AG09319 (cell line): ENCODE data around the gene NLK.

ENCODE experiments used
- DNase-seq: peaks from one replicate; pipeline ENCODE4 v3.0.0-alpha.2; 2010; ENCODE audit warnings: low read depth; ENCODE audit errors: extremely low read depth
- TF ChIP-seq, protein P1 (sequence below): IDR thresholded peaks from 2 replicates; pipeline ENCODE4 v1.5.1; 2011; ENCODE audit warnings: low read depth, mild to moderate bottlenecking, inconsistent platforms, low read length, moderate library complexity

The NLK gene

GRCh38 chr17:28057731-28058246, 15.3 kb downstream of the NLK start:
- DNase-seq, result no peak
- TF ChIP-seq, protein P1, sequence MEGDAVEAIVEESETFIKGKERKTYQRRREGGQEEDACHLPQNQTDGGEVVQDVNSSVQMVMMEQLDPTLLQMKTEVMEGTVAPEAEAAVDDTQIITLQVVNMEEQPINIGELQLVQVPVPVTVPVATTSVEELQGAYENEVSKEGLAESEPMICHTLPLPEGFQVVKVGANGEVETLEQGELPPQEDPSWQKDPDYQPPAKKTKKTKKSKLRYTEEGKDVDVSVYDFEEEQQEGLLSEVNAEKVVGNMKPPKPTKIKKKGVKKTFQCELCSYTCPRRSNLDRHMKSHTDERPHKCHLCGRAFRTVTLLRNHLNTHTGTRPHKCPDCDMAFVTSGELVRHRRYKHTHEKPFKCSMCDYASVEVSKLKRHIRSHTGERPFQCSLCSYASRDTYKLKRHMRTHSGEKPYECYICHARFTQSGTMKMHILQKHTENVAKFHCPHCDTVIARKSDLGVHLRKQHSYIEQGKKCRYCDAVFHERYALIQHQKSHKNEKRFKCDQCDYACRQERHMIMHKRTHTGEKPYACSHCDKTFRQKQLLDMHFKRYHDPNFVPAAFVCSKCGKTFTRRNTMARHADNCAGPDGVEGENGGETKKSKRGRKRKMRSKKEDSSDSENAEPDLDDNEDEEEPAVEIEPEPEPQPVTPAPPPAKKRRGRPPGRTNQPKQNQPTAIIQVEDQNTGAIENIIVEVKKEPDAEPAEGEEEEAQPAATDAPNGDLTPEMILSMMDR, result no peak

DNA sequence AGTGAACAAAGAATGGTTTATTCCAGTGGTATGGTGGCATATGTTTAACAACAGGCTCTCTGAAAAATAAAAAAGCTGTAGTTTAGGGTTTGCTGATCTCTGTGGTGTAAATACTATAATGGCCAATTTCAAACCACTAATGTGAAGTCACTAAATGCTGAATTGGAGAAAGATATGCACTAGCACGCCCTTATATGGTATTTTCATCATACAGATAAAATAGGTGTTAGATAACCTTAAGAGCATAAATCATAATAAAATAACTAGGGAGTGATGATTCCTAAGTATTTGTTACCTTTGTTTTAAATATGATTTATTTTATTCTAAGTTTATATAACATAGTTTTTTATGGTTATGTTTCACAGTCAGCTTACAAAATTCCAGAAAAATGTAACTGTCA, 17.2 kb downstream of the NLK start:
- no peak for DNase-seq
- TF ChIP-seq, protein P1, result no peak

- no peak for DNase-seq
These were observed 23.2 kb downstream of the NLK start for GRCh38 chr17:28065706-28066105.

DNA sequence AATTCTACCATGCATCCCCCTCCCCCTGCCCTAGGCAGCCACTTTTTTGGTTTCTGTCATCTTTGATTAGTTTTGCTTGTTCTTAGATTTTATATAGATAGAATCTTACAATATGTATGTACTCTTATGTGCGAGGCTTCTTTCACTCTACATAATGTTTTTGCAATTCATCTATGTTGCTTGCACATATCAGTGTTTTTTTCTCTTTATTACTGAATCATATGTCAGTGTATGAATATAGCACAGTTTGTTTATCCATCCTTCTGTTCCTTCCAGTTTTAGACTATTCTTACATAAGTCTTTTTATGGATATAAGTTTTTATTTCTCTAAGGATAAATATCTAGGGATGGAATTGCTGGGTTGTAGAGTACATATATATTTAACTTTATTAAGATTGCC, 26.6 kb downstream of the NLK start:
- no peak for DNase-seq
- TF ChIP-seq, protein P1, result no peak

More at GRCh38 chr17:28065706-28066105, 23.2 kb downstream of the NLK start:
- TF ChIP-seq, protein P1, result no peak

GRCh38 chr17:28071179-28071578, 28.7 kb downstream of the NLK start:
- DNase-seq, result no peak
- TF ChIP-seq, protein P1, result no peak

DNA sequence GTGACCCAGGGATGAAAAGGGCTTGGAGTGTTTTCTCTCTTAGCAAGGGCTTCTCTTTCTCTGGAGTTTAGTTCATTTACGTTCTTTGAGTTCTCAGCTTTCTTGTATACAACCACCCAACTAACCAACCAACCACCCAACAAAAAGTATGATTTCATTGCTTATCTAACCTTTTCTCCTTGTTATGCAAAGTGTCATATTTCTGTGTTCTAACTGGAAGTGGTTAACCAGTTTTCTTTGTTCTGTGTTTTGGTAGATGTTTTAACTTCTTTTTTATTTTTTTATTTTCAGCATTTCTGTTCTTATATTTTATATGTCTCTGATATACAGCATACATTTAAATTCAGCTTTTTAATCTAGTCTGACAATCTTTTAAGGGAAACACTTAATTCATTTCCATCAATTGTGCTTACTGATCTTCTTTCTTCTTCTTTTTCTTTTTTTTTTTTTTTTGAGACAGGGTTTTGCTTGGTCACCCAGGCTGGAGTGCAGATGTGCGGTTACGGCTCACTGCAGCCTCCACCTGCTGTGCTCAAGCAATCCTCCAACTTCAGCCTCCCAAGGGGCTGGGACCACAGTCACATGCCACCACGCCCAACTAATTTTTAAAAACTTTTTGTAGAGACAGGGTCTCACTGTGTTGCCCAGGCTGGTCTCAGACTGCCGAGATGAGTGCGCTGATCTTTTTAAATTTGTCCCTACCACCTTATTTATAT, 29.6 kb downstream of the NLK start:
- TF ChIP-seq, protein P1, result no peak
- no peak for DNase-seq

- TF ChIP-seq, protein P1, result no peak
- no peak for DNase-seq
These were observed 30.6 kb downstream of the NLK start for GRCh38 chr17:28072936-28073533.
